GM18526 (cell line): Measurements from ENCODE around the gene PALLD.

Experiments used
- POLR2A ChIP-seq: IDR thresholded peaks from 3 replicates; pipeline ENCODE4 v1.6.1; 2011; ENCODE audit not compliant: insufficient read length; ENCODE audit errors: extremely low read depth

The PALLD gene

GRCh38 chr4:168515222-168516011 lies 18.6 kb downstream of the PALLD start:
- TF ChIP-seq POLR2A, result no peak

- TF ChIP-seq POLR2A, result no peak
These were observed 20.0 kb downstream of the PALLD start for GRCh38 chr4:168516841-168517240.

GRCh38 chr4:168519576-168519975 lies 22.7 kb downstream of the PALLD start:
- TF ChIP-seq POLR2A, result no peak

- no peak for TF ChIP-seq POLR2A
These were observed 24.9 kb downstream of the PALLD start for GRCh38 chr4:168521721-168522120.

DNA sequence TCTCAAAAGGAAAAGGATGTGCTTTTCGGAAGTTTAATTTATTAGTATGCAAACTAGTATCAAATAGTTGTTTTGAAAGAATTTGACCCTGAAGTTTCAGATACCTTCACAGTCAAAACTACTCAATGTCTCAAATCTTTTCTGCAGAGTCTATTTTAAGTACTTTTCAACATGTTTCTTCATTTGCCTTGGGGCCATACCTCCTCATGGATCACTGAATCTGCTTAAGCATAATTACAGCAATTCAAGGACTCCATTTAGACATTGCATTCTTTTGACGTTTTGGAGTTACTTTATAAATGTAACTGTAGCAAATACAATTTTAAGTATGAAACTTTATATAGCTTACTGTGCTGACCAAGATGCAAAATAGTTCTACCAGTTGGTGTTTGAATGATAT lies 25.5 kb downstream of the PALLD start:
- TF ChIP-seq POLR2A, result no peak

DNA sequence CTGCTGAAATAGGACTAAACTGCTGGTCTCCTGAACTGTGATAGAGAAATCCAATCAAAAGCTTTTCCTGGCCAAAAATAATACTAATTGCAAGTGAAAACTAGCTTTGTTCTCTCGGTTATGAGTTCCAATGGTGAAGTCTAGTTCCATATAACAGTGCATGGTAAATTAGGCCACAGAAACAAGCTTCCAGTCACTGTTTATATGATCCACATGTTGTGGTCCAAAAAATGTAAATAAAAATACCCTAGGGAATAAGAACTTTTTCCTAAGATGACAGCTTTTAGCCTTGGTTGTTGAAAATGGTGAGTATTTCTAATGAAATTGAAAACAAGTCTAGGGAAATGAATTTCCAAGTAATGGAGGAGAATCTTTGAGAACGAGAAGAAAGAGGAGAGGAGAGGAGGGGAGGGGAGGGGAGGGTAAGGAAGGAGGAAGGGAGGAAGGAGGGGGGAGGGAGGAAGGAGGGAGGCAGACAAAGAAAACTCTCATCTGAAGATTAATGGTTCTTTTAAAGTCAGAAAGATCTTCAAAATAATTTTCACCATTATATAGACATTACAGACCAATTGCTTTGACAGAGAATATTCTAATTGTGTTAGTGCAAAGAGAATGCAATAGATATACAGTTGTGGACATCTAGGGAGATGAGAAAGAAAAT lies 26.1 kb downstream of the PALLD start:
- TF ChIP-seq POLR2A, result no peak

- TF ChIP-seq POLR2A, result no peak
These were observed 27.2 kb downstream of the PALLD start for GRCh38 chr4:168524006-168524405.

GRCh38 chr4:168524897-168525296 lies 28.0 kb downstream of the PALLD start:
- TF ChIP-seq POLR2A, result no peak

- no peak for TF ChIP-seq POLR2A
These were observed 30.7 kb downstream of the PALLD start for GRCh38 chr4:168527560-168527959.

DNA sequence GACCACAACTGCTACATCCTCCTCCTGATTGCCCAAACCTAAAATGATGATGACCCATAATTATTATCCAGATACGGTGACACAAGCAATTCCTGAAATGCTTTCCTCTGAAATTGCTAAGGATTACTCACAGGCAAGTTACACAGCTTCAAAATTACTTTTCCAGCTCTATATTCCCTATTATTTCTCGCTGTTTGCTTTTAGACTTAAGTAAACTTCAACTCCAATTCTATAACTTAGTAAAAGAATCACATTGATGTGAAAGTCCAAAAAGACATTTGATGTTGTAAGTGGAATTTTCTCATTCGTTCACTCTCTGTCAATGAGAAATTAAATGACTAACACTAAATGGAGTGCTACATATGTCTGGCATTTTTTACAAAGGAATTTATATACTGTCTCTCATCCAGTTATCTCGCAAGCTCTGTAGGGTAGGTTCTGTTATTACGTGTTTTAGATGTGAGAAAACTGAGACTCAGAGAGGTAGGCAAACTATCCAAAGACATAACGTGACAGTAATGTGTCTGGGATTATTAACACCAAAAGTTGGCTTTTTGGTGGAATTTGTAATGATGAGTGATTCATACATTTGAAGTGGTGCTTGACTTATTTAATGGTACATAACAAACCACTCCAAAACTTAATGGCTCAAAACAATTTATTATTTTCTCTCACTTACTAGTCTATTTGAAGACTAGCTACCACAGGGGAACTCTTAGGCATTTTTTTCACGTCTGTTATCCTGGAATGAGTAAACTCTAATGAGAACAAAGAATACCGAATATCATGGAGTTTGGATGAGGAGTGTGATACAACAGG lies 31.5 kb downstream of the PALLD start:
- TF ChIP-seq POLR2A, result no peak

DNA sequence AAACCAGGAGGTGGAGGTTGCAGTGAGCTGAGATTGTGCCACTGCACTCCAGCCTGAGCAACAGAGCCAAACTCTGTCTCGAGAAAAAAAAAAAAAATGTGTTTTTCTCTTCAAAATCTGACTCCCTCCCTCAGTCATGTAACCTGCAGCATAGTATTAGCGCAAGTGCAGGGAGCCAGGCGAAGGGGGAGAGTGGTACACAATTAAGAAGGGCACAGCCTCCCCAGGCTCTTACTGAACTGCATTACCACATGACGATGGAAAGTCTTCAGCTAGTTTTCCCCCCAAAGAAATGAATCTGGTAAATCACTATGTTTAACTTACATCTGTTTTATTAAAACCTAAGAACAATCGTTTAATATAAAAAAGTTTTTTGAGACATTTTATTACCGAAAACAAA lies 32.4 kb downstream of the PALLD start:
- no peak for TF ChIP-seq POLR2A

GRCh38 chr4:168531305-168531704 lies 34.5 kb downstream of the PALLD start:
- no peak for TF ChIP-seq POLR2A

- no peak for TF ChIP-seq POLR2A
These were observed 37.7 kb downstream of the PALLD start for GRCh38 chr4:168534535-168534934.

DNA sequence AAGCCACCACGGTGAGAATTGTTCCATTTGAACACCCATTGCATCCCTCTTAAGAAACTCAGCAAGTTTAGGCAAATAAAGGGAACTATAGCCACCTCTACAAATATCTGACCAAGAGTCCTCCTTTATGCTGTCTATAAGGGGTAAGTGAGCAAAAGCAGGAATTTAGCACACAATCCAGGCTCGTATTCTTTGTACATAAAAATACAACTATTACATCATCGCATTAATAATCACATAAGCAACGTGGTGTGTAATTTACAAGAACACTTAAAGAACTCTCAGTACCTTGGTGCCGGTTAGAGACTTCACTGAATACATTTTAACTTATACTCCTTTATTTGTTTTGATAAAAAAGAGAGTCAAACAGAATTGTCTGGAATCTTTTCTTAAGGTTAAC lies 38.8 kb downstream of the PALLD start:
- TF ChIP-seq POLR2A, result no peak

DNA sequence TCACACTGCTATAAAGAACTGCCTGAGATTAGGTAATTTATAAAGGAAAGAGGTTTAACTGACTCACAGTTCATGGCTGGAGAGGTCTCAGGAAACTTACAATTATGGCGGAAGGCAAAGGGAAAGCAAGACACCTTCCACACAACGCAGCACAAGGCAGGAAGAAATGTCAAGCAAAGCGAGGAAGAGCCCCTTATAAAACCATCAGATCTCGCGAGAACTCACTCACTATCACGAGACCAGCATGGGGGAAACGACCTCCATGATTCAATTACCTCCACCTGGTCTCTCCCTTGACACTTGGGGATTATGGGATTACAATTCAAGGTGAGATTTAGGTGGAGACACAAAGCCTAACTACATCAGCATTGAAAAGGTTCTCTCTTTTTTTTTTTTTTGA lies 39.6 kb downstream of the PALLD start:
- no peak for TF ChIP-seq POLR2A

- no peak for TF ChIP-seq POLR2A
These were observed 40.2 kb downstream of the PALLD start for GRCh38 chr4:168537086-168537485.
